Measurements from ENCODE around the gene BMAL2. TPM values are rescaled to one million over a fixed set of nuclear protein-coding genes. Genes with fewer than 3 reads are reported as not detected.

Gene BMAL2
- total and polyA plus RNA-seq, 3 experiments from 2014 or later, result 0.10 to 22.4 (median 21.6) TPM

DNA sequence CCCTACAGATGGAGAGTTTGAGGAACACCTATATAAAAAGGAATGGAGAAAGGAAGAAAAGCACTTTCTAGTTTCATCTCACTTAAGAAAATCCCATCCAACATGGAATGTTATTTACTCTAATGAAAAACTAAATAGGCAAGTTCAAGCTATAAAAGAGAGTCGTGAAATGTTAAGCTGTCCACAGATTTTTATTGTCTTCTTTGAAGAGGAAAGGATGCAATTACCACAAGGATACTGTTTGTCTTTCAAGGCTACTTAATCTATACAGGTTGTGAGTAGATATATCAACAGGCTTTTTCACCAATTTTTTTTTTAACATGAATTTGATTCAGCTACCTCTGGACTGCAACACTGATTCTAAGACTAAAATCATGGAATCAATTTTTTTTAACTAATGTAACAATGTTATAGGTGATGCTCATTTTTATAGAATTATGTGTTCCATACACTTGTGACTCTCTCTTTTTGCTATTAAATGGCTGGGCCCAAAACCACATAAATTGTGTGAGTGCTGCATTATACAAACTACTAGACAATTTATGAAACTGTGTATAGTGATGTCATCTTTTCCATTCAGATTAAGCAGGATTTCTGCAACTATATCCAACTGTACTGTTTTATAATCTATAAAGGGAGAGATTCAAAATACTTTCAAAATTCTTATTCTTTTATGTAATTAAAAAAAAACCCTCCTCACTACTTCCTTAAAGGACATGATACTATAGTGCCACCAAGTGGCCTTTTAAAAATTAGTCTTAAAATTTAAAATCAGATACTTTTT, 26.8 kb upstream of the BMAL2 start:
- Histone ChIP-seq H3K4me1 (ENCODE audit: insufficient read depth, low read length) (no peaks in the 10 kb centered on the region), H3K9me3 (ENCODE audit: low read length) (no peaks in the 10 kb centered on the region), H3K27me3 (ENCODE audit: insufficient read depth, low read length, poor library complexity, severe bottlenecking) (no peaks in the 10 kb centered on the region), H3K4me3 (ENCODE audit: low read length) (no peak overlapping the region), H3K36me3 (ENCODE audit: insufficient read depth, low read length) (peaks cover 13% of the 10 kb centered on the region), H3K27ac (ENCODE audit: low read depth, low read length) (no peak overlapping the region)
- POLR2A ChIA-PET, result interaction anchor here (1.0 kb wide), 1 partner anchor 284 kb away, joined by 4 read pairs; the partner anchor contains the start of gene MED21
- Mint-ChIP-seq H3K27ac (peak overlapping the region in 3 of 8 donors; percentile 21 to 42 (median 40)), H3K27me3 (no peaks in the 10 kb centered on the region), H3K4me1 (no peaks in the 10 kb centered on the region), H3K9me3 (no peaks in the 10 kb centered on the region), H3K4me3 (no peak overlapping the region), H3K36me3 (peaks cover 4 to 41% (median 7%) of the 10 kb centered on the region in 3 donors)
- CTCF ChIA-PET, result interaction anchor here (0.6 to 2.3 kb wide), 18 partner anchors 9 to 473 kb away, joined by 3 to 21 read pairs (median 3); partner anchors contain the start of genes ITPR2, MED21, STK38L and TM7SF3
- DNase-seq, result peak in 2 of 5 donors; percentile 11 to 37

- POLR2A ChIA-PET, result no interaction called here
- H3K4me3 ChIP-seq (ENCODE audit: low read length), result no peak overlapping the region
- H3K27ac ChIP-seq (ENCODE audit: low read depth, low read length), result no peak overlapping the region
- Mint-ChIP-seq H3K27ac (no peak overlapping the region), H3K4me3 (no peak overlapping the region), H3K27me3 (no peaks in the 10 kb centered on the region), H3K4me1 (no peaks in the 10 kb centered on the region), H3K9me3 (no peaks in the 10 kb centered on the region), H3K36me3 (peaks cover 4 to 46% (median 12%) of the 10 kb centered on the region in 3 donors)
- DNase-seq, result no peak
- no peaks in the 10 kb centered on the region for H3K9me3 ChIP-seq (ENCODE audit: low read length)
- peaks cover 13% of the 10 kb centered on the region for H3K36me3 ChIP-seq (ENCODE audit: insufficient read depth, low read length)
- CTCF ChIA-PET, result no interaction called here
- no peaks in the 10 kb centered on the region for H3K4me1 ChIP-seq (ENCODE audit: insufficient read depth, low read length)
- H3K27me3 ChIP-seq (ENCODE audit: insufficient read depth, low read length, poor library complexity, severe bottlenecking), result no peaks in the 10 kb centered on the region
Observed at GRCh38 chr12:27309293-27309994, 23.2 kb upstream of the BMAL2 start.

DNA sequence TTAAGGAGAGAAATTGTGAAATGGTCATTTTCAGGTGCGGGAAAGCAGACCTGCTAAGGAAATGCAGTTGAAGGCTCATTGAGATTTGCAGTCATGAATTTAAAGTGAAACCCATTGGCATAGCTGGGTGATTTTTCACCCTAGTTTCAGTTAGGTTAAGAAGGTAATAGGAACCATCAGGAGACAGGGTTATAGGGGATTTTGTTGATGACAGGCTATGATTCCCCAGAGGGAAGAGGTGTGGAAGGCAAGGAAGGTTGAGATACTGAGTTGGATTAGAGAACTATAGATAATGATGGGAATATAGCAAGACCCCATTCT, 22.7 kb upstream of the BMAL2 start:
- no peaks in the 10 kb centered on the region for H3K9me3 ChIP-seq (ENCODE audit: low read length)
- POLR2A ChIA-PET, result no interaction called here
- no peaks in the 10 kb centered on the region for H3K4me1 ChIP-seq (ENCODE audit: insufficient read depth, low read length)
- Mint-ChIP-seq H3K27me3 (no peaks in the 10 kb centered on the region), H3K9me3 (no peaks in the 10 kb centered on the region), H3K36me3 (peaks cover 4 to 50% (median 16%) of the 10 kb centered on the region in 3 donors), H3K4me1 (no peaks in the 10 kb centered on the region), H3K27ac (peak overlapping the region in 1 of 8 donors; percentile 9), H3K4me3 (no peak overlapping the region)
- peaks cover 13% of the 10 kb centered on the region for H3K36me3 ChIP-seq (ENCODE audit: insufficient read depth, low read length)
- no peaks in the 10 kb centered on the region for H3K27me3 ChIP-seq (ENCODE audit: insufficient read depth, low read length, poor library complexity, severe bottlenecking)
- CTCF ChIA-PET, result no interaction called here
- H3K4me3 ChIP-seq (ENCODE audit: low read length), result no peak overlapping the region
- no peak for DNase-seq
- H3K27ac ChIP-seq (ENCODE audit: low read depth, low read length), result no peak overlapping the region

- Histone ChIP-seq H3K27me3 (ENCODE audit: insufficient read depth, low read length, poor library complexity, severe bottlenecking) (no peaks in the 10 kb centered on the region), H3K27ac (ENCODE audit: low read depth, low read length) (no peak overlapping the region), H3K4me1 (ENCODE audit: insufficient read depth, low read length) (no peaks in the 10 kb centered on the region), H3K9me3 (ENCODE audit: low read length) (no peaks in the 10 kb centered on the region), H3K4me3 (ENCODE audit: low read length) (no peak overlapping the region), H3K36me3 (ENCODE audit: insufficient read depth, low read length) (no peaks in the 10 kb centered on the region)
- ChIA-PET CTCF (no interaction called here), POLR2A (interaction anchor here (0.6 kb wide), 1 partner anchor 301 kb away, joined by 4 read pairs; no protein-coding TSS in a partner anchor)
- Mint-ChIP-seq H3K36me3 (peaks cover 8 to 68% (median 18%) of the 10 kb centered on the region in 3 donors), H3K4me3 (no peak overlapping the region), H3K4me1 (no peaks in the 10 kb centered on the region), H3K9me3 (no peaks in the 10 kb centered on the region), H3K27me3 (no peaks in the 10 kb centered on the region), H3K27ac (no peak overlapping the region)
- no peak for DNase-seq
Observed at GRCh38 chr12:27316947-27317346, 15.7 kb upstream of the BMAL2 start.

DNA sequence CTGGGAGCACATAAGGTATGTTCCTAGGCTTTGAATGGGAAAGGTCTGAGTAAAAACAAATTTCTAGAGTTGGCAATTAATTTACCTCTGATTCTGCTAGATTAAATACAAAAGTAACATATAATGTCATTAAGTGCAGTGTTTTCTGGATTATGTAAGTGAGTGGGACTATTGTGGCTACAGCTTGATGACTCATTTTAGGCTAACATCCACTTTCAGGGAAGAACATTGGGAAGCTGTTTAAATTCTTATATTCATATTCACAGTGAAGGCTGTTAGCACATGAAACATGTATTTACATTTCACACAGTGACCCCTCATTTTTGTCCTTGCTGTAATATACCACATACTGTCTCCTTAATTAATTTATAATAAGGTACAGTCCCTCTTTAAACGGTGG, 13.2 kb upstream of the BMAL2 start:
- ChIA-PET POLR2A (no interaction called here), CTCF (no interaction called here)

DNA sequence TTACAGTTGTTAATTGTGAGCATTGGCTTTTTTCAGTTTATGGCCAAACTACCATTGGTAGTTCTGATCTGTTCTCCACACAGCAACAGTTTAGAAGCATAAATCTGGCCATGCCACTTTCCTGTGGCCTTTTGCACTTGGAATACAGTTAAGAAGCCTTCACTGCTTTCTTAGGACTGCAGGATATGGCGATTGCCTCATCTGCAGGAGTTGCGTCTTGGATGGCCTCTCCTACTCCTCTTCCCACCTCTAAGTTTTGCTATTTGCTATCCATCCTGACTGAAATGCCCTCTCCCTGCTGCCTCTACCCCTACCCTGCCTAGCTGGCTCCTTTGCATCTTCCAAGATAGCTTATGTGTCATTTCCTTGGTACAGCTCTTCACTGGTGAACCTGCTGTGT, 12.8 kb upstream of the BMAL2 start:
- POLR2A ChIA-PET, result no interaction called here
- no peak overlapping the region for H3K4me3 Mint-ChIP-seq
- Histone ChIP-seq H3K27me3 (ENCODE audit: insufficient read depth, low read length, poor library complexity, severe bottlenecking) (no peaks in the 10 kb centered on the region), H3K4me3 (ENCODE audit: low read length) (no peak overlapping the region), H3K36me3 (ENCODE audit: insufficient read depth, low read length) (no peaks in the 10 kb centered on the region), H3K9me3 (ENCODE audit: low read length) (no peaks in the 10 kb centered on the region), H3K4me1 (ENCODE audit: insufficient read depth, low read length) (no peaks in the 10 kb centered on the region), H3K27ac (ENCODE audit: low read depth, low read length) (no peak overlapping the region)
- CTCF ChIA-PET, result interaction anchor here (1.5 kb wide), 1 partner anchor 13 kb away, joined by 6 read pairs; no protein-coding TSS in a partner anchor
- peaks cover 8 to 62% (median 16%) of the 10 kb centered on the region in 3 donors for H3K36me3 Mint-ChIP-seq
- no peaks in the 10 kb centered on the region for H3K27me3 Mint-ChIP-seq
- no peaks in the 10 kb centered on the region for H3K9me3 Mint-ChIP-seq
- no peak overlapping the region for H3K27ac Mint-ChIP-seq
- H3K4me1 Mint-ChIP-seq, result no peaks in the 10 kb centered on the region
- DNase-seq, result no peak

More for the DNA sequence above, 13.2 kb upstream of the BMAL2 start:
- Mint-ChIP-seq H3K36me3 (peaks cover 8 to 65% (median 20%) of the 10 kb centered on the region in 3 donors), H3K27ac (no peak overlapping the region), H3K4me1 (no peaks in the 10 kb centered on the region), H3K9me3 (no peaks in the 10 kb centered on the region), H3K27me3 (no peaks in the 10 kb centered on the region), H3K4me3 (no peak overlapping the region)
- no peak overlapping the region for H3K27ac ChIP-seq (ENCODE audit: low read depth, low read length)
- no peaks in the 10 kb centered on the region for H3K4me1 ChIP-seq (ENCODE audit: insufficient read depth, low read length)
- no peaks in the 10 kb centered on the region for H3K9me3 ChIP-seq (ENCODE audit: low read length)
- H3K27me3 ChIP-seq (ENCODE audit: insufficient read depth, low read length, poor library complexity, severe bottlenecking), result no peaks in the 10 kb centered on the region
- H3K4me3 ChIP-seq (ENCODE audit: low read length), result no peak overlapping the region
- no peak for DNase-seq
- H3K36me3 ChIP-seq (ENCODE audit: insufficient read depth, low read length), result no peaks in the 10 kb centered on the region

DNA sequence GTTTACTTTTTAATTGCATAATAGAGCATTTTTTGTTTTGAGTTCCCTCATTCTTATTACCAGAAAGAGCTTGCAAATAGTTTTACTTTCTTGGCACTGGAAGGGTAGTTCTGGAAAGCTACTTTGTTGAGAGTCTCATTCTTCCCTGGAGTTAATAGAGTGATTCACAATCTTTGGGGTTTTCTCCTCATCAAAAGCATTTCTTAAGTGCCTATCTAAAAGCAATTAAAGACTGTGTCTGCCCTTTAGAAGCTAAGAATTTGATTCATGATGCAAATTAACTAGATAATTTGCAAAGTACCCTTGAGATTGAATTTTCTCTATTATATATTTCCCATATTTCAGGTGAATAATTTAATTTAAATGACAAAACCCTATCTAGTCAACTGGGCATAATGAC, 8.1 kb upstream of the BMAL2 start:
- Mint-ChIP-seq H3K9me3 (no peaks in the 10 kb centered on the region), H3K27ac (no peak overlapping the region), H3K27me3 (no peaks in the 10 kb centered on the region), H3K4me1 (no peaks in the 10 kb centered on the region), H3K36me3 (peaks cover 9 to 36% (median 13%) of the 10 kb centered on the region in 3 donors), H3K4me3 (no peak overlapping the region)
- ChIA-PET CTCF (interaction anchor here (1.2 kb wide), 1 partner anchor 11 kb away, joined by 3 read pairs; no protein-coding TSS in a partner anchor), POLR2A (no interaction called here)
- Histone ChIP-seq H3K27ac (ENCODE audit: low read depth, low read length) (no peak overlapping the region), H3K4me3 (ENCODE audit: low read length) (no peak overlapping the region), H3K9me3 (ENCODE audit: low read length) (no peaks in the 10 kb centered on the region), H3K4me1 (ENCODE audit: insufficient read depth, low read length) (no peaks in the 10 kb centered on the region), H3K27me3 (ENCODE audit: insufficient read depth, low read length, poor library complexity, severe bottlenecking) (no peaks in the 10 kb centered on the region), H3K36me3 (ENCODE audit: insufficient read depth, low read length) (no peaks in the 10 kb centered on the region)
- no peak for DNase-seq

DNA sequence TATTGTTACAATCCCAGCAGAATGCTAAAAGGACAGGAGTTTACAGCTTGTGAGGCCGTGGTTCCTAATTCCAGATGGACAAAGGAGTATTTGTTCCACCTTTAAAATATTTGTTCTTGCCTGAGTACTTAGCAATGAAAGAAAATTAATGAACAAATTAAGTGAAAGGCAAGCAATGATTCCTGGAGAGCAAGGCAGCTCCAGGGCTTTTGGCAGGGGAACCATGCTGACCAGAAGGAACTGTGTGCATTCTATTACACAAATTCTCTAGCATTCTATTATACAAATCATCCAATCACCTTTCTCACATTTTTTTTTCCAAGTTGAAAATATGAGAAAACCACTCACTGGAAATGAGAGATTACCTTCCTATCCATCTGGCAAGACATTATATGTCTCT, 1.8 kb upstream of the BMAL2 start:
- CTCF ChIA-PET, result interaction anchor here (1.6 kb wide), 1 partner anchor 10 kb away, joined by 4 read pairs; no protein-coding TSS in a partner anchor
- peak overlapping the region in 1 of 8 donors; percentile 7 for H3K27ac Mint-ChIP-seq
- peak overlapping the region in 1 of 7 donors; percentile 44 for H3K4me3 Mint-ChIP-seq
- Histone ChIP-seq H3K4me1 (ENCODE audit: insufficient read depth, low read length) (peaks cover 11% of the 10 kb centered on the region), H3K27ac (ENCODE audit: low read depth, low read length) (no peak overlapping the region), H3K36me3 (ENCODE audit: insufficient read depth, low read length) (no peaks in the 10 kb centered on the region), H3K9me3 (ENCODE audit: low read length) (no peaks in the 10 kb centered on the region), H3K4me3 (ENCODE audit: low read length) (no peak overlapping the region), H3K27me3 (ENCODE audit: insufficient read depth, low read length, poor library complexity, severe bottlenecking) (peaks cover 29% of the 10 kb centered on the region)
- no peaks in the 10 kb centered on the region for H3K9me3 Mint-ChIP-seq
- no peak for DNase-seq
- H3K27me3 Mint-ChIP-seq, result peaks cover 23 to 45% of the 10 kb centered on the region in 2 donors
- POLR2A ChIA-PET, result no interaction called here
- peaks cover 6 to 8% (median 7%) of the 10 kb centered on the region in 3 donors for H3K36me3 Mint-ChIP-seq
- peaks cover 18 to 24% (median 22%) of the 10 kb centered on the region in 3 donors for H3K4me1 Mint-ChIP-seq
